NCI-H2171 treated with DMSO at 0.1 percent for 48 hours (cell line): ENCODE data around the gene PHETA1.
"Not testable (repeated sequence)": the region's sequence is repeated elsewhere in the genome, so short reads cannot be mapped to it uniquely, and the experiment has no call there.

Experiments
- DNase-seq: peaks from one replicate; lab custom pipeline; 2025; lab: John Stamatoyannopoulos, UW

The PHETA1 gene

DNA sequence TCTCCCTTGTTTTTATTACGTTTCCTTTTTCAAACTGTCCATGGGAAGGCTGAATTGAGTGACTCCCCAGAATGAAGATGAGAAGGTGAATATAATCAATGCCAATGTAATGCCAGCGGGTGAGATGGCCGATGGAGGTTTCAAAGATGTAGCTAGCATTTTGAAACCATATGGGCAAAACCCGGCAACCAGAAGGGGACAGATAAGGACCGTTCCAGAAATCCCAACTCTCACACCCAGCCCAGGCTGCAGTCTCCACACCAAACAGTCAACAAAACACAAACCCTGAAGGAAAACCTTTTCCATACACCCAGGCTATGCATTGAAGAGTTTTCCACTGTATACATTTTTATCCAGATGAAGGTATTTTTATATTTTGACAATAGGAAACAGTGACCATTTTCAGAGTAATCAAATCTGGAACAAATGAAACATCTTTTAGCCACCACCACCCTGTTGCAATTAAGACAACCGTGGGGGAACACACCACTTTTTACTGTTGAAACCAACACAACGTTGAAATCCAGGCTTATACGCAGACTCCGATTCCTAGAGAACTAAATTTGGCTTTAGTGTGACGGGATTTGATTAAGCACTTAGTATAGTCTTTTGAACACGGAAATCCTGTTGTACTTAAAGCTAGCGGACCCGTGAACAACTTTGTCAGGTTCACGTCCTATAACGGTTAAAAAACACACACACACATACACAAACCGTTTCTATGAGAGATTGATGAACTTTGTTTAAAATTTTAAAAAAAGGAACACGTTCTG, 19.0 kb downstream of the PHETA1 start:
- DNase-seq, result no peak

DNA sequence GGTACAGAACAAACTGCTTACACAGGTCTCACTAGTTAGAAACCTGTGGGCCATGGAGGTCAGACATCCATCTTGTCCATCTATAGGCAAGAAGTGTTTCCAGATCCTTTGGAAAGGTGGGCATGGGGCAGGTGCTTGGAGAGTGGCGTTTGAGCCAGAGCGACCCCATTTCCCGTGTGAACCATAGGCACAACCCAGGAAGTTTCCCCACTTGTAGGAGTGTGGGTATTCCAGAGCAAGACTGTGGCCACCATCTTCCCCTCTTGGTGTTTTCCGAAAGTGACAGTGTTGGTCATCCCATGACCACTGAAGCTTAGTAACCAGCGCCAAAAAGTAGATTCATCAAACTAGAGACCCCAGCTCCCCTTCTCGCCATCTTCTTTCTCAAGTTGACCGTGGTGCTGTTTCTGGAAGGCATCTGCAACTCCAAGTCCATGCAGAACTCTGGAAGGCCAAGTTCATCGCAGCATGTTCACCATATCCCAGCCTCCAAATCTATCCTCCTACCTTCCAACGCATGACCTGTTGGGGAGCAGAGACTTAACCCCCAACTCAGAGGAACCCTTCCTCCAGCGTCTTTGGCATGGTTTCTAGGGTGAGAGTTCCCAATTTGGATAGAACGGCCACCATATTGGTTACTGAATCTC, 19.7 kb downstream of the PHETA1 start:
- no peak for DNase-seq

DNA sequence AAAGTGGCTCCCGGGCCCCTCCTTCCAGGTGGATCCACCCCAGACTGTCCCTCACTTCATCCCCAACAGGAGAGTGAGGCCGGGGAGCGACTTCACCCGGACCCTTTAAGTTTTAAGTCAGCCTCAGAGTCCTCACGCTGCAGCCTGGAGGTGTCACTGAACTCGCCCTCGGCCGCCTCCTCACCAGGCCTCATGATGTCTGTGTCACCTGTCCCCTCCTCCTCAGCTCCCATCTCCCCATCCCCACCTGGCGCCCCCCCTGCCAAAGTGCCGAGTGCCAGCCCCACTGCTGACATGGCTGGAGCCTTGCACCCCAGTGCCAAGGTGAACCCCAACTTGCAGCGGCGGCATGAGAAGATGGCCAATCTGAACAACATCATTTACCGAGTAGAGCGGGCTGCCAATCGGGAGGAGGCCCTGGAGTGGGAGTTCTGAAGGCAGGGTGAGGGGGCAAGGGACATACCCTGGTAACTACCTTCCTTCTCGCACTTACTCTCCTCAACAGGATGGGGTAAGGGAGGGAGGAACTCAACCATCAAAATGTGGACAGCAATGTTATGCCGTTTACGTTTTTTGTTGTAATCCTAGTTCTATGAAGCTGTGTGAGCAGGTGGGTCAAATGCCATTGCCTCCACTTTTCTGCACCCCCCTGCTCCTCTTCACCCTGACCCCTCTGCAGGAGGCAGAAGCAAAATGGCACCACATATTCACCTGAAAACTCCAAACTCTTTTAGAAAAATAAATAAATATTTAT, 20.8 kb downstream of the PHETA1 start:
- DNase-seq, result no peak

DNA sequence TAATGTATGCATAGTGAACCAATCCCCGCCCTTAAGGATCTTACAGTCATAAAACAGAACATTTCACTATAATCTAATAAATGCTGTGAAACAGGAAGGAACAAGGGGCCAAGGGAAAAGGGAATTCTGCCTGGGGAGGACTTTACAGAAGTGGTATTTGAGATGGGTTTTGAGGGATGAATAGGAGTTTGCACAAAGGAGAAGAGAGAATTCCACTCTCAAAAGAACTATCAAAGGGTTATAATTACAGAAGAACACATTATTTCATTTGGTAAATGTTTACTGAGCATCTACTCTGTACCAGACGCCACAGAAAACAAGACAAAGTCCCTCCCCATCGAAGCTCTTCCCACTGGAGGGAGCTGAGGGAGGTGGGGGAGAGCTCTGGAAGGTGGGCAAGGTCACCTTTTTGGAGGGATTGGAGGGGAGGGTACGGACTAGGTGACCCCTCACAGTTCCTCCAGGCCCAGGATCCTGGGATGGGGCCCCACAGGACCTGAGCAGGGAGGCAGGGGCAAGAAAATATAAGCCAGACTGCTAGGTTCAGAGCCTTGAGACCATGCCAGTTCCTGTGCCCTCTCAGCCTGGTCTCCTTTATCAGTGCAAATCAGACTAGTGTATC, 24.5 kb downstream of the PHETA1 start:
- DNase-seq, result no peak

DNA sequence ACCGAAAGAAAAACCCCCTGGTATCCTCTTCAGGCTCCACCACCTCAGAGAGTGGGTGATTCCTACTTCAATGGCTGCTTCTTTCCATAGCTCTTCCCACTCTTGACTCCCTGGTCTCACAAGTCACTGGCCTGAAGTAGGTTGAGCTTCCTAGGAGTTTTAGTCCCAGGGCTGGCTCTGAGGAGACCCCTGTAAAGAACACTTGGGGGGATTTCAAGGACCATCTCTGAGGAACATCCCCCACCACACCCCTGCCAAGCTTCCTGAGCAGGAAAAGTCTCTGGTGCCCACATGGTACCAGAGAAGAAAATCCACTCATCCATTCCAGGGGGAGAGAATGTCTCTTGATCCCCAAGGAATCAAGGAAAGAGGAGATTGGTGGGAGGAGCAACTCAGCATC, 25.7 kb downstream of the PHETA1 start:
- no peak for DNase-seq

DNA sequence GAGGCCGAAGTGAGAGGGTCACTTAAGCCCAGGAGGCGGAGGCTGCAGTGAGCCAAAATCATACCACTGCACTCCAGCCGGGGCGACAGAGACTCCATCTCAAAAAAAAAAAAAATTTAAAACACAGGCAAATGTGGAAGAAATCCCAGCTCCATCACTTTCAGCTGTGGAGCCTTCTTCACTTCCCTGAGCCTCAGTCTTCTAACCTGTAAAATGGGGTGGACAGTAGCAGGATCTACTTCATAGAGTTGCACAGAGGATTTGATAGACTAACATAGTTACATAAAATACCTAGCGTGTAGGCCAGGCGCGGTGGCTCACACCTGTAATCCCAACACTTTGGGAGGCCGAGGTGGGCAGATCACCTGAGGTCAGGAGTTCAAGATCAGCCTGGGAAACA, 26.5 kb downstream of the PHETA1 start:
- DNase-seq, result no peak

DNA sequence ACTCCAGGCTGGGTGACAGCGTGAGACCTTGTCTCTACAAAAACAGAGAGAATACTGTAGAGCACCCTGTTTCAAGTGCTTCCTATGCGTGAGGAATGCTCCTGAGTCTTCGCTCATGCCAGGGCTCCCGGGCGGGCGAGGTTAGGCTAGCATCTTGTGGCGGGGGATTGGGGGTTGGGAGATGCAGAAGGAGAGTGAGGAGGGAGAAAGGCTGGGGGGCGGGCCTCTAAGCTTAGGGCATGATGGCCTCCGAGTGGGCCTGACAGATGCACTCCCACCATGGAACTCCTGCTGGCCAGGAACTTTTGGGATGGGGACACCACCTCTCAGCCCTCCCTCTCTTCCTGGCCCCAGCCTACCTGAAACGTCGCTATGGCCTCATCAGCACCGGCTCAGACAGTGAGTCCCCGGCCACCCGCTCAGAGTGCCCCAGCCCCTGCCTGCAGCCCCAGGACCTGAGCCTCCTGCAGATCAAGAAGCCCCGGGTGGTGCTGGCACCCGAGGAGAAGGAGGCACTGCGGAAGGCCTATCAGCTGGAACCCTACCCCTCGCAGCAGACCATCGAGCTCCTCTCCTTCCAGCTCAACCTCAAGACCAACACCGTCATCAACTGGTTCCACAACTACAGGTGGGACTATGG, 27.3 kb downstream of the PHETA1 start:
- no peak for DNase-seq

DNA sequence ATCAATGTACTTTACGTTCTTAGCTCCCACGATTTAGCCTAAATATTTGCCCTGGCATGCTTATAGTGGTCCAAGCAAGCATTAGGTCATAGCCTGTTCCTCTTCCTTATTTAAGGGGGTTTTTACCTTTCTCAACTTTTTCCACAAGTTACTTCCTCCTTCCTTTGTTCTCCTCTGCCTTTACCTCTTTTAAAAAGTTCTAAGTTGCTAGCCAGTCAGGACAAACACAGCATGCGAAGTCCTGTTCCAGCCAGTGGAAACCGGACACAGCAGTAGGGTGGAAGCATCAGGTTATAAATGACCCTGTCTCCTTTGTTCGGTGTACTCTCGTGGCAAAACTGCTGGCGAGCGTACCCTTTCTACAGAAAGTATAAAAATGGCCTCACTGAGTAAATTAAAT, 28.2 kb downstream of the PHETA1 start:
- not testable (repeated sequence) for DNase-seq

DNA sequence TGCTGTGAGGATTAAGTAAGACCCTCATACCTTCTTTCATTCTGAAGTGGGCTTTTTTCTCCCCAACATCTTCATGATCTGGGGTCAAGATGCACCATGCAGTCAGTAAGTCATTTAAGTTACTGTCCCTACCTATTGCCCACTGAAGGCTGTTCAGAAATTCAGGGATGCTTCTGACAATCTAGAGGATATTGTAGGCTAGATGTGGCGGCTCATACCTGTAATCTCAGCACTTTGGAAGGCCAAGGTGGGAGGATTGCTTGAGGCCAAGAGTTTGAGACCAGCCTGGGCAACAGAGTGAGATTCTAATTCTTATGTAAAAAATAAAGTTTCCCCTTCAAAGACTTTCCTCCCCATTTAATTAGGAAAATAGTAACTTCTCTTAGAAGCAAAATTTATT, 28.7 kb downstream of the PHETA1 start:
- no peak for DNase-seq

DNA sequence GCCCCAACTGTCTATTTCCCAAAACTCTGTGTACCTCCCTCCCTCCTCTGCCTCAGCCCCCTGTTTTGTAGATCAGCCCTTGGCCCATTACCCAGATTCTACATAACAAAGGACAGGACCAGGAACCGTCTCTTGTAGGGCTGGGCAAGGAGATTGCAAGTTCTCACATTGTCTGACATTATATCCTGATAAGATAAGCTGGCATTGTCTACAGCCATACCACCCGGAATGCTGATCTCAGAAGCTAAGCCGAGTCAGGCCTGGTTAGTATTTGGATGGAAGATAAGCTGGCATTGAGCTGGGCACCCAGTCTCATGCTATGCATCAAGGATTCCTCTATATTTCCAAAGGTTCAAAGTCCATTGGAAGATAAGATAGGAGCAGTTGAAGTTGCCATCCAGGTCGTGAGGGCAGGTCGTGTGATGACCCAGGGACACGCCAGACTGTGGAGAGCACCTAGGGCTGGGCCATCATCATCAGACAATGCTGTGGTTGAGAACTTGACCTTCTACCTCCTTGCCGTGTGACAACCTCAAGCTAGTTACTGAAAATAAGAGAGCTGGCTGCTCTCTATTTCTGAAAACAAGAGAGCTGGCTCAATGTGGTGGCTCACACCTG, 29.5 kb downstream of the PHETA1 start:
- DNase-seq, result no peak

DNA sequence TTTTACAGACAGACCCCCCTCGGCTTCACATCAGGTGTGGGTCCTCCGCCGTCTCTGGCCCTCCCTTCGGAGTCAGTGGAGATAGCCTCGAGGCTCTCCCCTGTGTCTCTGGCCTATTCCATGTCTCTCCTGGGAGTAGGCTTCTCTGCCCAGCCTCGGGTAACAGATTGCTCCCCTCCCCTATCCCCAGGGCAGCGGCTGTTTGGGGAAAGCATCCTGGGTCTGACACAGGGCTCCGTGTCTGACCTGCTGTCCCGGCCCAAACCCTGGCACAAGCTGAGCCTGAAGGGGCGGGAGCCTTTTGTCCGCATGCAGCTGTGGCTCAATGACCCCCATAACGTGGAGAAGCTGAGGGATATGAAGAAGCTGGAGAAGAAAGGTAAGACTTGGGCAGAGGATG, 30.8 kb downstream of the PHETA1 start:
- no peak for DNase-seq

DNA sequence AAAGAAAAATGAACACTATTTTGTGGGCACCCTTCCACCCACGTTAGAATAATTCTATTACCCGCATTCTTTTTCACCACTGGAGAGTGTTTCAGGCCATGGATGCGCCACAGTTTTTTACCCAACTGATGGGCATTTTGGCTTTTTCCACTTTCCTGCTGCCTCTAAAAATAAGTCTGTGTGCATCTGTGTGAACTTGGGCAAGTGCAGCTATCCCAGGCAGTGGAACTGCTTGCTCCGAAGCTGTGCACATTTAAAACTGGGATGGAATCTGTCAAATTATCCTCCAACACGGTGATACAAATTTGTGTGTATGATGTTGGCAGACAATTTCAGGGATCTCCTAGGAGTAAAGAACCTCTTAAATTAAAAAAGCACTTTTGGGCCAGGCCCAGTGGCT, 31.5 kb downstream of the PHETA1 start:
- no peak for DNase-seq

DNA sequence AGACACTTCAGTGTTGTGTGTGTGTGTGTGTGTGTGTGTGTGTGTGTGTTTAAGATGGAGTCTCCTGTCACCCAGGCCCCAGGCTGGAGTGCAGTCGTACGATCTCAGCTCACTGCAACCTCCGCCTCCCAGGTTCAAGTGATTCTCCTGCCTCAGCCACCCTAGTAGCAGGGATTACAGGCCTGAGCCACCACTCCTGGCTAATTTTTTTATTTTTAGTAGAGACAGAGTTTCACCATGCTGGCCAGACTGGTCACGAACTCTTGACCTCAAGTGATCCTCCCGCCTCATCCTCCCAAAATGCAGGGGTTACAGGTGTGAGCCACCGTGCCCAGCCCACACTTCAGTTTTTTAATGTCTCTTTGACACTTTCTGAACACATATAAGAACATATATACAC, 32.5 kb downstream of the PHETA1 start:
- DNase-seq, result not testable (repeated sequence)

DNA sequence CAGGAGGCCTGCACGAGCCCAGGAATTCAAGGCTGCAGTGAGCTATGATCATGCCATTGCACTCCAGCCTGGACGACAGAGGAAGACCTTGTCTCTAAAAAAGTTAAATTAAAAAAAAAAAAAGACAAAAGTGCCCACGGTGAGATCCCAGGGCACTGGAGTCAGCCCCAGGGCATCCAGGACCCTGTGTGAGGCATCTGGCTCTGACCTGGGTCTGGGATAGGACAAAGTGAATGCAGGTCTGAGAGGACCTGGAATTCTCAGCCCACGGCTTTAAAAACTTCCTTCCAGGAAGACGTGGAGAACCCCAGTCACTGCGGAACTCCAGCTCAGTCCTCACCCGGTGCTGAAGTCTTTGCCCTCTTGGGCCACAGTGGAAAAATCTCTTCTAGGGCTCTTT, 33.1 kb downstream of the PHETA1 start:
- no peak for DNase-seq

DNA sequence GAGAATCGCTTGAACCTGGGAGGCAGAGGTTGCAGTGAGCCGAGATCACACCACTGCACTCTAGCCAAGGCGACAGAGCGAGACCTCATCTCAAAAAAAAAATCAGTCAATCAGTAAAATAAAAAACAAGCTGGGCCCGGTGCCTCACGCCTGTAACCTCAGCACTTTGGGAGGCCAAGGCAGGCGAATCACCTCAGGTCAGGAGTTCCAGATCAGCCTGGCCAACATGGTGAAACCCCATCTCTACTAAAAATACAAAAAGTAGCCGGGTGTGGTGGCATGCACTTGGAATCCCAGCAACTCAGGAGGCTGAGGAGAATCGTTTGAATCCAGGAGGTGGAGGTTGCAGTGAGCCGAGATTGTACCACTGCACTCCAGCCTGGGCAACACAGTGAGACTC, 33.6 kb downstream of the PHETA1 start:
- not testable (repeated sequence) for DNase-seq

DNA sequence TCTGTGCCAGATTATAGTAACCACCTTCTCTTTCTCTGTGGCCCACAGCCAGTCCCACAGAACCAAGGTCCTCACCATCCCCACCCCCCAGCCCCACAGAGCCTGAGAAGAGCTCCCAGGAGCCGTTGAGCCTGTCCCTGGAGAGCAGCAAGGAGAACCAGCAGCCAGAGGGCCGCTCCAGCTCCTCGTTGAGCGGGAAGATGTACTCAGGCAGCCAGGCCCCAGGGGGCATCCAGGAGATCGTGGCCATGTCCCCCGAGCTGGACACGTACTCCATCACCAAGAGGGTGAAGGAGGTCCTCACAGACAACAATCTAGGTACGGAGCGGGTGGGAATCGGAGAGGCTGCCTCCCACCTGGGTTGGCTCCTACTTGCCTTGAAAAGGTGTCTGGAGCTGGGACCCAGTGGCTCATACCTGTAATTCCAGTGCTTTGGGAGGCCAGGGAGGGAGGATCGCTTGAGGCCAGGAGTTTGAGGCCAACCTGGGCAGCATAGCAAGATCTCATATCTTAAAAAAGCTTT, 34.4 kb downstream of the PHETA1 start:
- no peak for DNase-seq

DNA sequence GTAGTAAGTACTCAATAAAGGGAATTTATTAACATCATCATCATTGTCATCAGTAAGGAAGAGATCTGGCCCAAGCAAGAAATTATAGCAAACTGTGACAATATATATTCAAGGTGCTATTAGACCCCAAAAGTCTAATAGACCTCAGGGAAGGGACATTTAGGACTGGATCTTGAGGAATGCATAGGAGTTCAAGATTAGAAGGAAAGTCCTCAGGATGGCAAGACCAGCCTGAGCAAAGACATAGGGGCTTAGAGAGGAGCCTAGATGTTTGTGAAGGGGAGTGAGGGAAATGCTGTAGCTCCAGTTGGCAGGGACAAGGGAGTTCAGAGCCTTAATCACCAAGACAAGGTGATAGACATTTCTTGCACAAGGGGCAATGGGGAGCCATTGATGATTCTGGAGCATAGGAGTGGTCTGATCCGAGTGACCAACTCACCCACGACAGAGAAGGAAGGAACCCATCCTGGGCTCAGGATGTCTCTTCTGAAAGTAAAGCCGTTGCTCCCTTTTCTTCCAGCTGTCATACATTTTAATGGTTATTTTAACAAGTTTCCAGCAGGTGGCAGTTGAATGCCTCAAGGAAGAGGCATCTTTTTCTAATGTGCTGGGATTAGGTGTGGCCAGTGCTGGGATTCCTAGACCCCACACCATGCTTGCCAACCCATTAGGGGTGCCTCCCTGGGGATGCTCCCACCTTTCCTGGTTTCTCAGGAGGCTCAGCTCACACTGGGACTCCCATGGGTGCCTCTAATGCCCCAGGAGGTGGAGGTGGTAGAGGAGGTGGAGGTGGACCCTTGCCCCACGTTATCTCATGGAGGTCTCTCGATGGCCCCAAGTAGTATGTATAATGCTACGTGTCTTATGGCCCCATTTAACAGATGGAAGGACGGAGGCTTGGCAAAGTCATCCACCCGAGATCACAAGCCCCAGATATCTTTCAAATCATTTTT, 37.8 kb downstream of the PHETA1 start:
- peak; percentile 31 for DNase-seq

DNA sequence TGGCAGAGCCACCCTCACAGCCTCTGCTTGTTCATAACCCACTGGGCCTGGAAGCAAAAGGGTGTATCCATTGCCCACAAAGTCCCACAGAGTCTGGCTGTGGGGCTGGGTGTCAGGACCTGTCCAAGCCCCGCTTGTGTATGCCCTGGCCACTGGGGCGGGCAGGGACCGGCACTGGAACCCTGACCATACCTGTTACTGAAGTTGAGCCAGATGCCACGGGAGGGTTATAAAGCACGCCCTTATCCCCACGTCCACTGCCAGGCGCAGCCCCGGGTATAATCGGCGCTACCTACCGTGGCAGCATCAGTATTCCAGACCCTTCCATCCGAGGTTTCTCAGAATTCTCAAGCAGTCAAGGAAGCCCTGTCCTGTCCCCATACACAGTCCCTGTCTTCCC, 40.8 kb downstream of the PHETA1 start:
- no peak for DNase-seq

DNA sequence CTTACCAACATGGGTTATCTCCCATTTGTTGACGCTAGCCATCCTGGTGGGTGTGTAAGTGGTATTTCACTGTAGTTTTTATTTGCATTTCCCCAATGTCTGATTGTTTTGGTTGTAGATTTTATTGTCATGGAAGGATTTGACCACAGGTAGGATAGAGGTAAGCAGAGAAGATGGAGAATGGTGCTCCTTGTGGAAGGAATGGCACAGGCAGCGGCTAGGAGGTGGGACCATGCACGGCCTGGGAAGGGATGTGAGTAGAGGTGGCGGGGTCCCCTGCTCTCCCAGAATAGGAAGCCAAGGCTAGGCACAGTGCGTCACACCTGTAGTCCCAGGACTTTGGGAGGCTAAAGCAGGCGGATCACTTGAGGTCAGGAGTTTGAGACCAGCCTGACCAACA, 41.4 kb downstream of the PHETA1 start:
- no peak for DNase-seq
